Right lung (tissue), 10 donors: ENCODE data around the gene EIF1AY. TPM values are rescaled to one million over a fixed set of nuclear protein-coding genes. Genes with fewer than 3 reads are reported as not detected.
"Not testable (repeated sequence)": the region's sequence is repeated elsewhere in the genome, so short reads cannot be mapped to it uniquely, and the experiment has no call there.

Source experiments
- DNase-seq, 2 donors: peaks; one replicate each; pipeline ENCODE4 v3.0.0-alpha.2; 2013
- long read RNA-seq, 8 donors: transcript quantifications; one replicate each; lab custom pipeline, GENCODE V29; 2026
- polyA plus RNA-seq, 5 donors: library from polyadenylated mRNA; unstranded; fragments of 120-200 nt; gene quantifications; one replicate each; pipeline versions ENCODE4 v1.2.1 to v1.2.3, GENCODE V29; 2013; ENCODE audit warnings: inconsistent platforms in 1 of 5, low replicate concordance in 1 of 5; ENCODE audit not compliant: insufficient read length in 5 of 5, insufficient read depth in 1 of 5

Gene EIF1AY
- polyA plus RNA-seq = 10 to 100 TPM in 2 of 5 donors, 1 to 10 TPM in 1, under 1 TPM in 2; 0.13 to 61.8 (median 3.9) TPM
- long read RNA-seq, donor 1, transcript EIF1AY-201 (7 exons, 1,390 nt) = major isoform, 30 of 36 reads
- long read RNA-seq, donor 1, partial matches to known transcripts = 0 of 36 reads
- long read RNA-seq, donor 1, other reads (novel, unspliced or antisense) = 0 of 36 reads
- long read RNA-seq, donor 2, transcript EIF1AY-201 (7 exons, 1,390 nt) = major isoform, 12 of 12 reads
- long read RNA-seq, donor 2, partial matches to known transcripts = 0 of 12 reads
- long read RNA-seq, donor 2, other reads (novel, unspliced or antisense) = 0 of 12 reads
- long read RNA-seq, donor 3 = 0 reads
- long read RNA-seq, donor 4 = 0 reads
- long read RNA-seq, donor 5, transcript EIF1AY-201 (7 exons, 1,390 nt) = major isoform, 28 of 32 reads
- long read RNA-seq, donor 5, partial matches to known transcripts = 0 of 32 reads
- long read RNA-seq, donor 5, other reads (novel, unspliced or antisense) = 0 of 32 reads
- long read RNA-seq, donor 6 = 0 reads
- long read RNA-seq, donor 7 = 0 reads
- long read RNA-seq, donor 8 = 0 reads

- DNase-seq = no peak
These were observed at the start of gene EIF1AY for GRCh38 chrY:20575531-20576121. Gene EIF1AY (plus strand): TSS chrY:20575776. CDS start chrY:20575872, 96 bp downstream.

DNA sequence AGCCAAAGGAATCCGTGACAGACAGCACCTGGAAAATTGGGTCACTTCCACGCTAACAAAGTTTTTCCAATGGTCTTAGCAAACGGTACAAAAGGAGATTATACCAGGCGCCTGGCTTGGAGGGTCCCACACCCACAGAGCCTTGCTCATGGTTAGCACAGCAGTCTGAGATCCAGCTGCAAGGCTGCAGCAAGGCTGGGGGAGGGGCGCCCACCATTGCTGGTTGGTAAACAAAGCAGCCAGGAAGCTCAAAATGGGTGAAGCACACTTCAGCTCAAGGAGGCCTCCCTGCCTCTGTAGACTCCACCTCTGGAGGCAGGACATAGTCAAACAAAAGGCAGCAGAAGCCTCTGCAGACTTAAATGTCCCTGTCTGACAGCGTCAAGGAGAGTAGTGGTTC is 47.1 kb upstream of the EIF1AY start:
- DNase-seq = no peak

DNA sequence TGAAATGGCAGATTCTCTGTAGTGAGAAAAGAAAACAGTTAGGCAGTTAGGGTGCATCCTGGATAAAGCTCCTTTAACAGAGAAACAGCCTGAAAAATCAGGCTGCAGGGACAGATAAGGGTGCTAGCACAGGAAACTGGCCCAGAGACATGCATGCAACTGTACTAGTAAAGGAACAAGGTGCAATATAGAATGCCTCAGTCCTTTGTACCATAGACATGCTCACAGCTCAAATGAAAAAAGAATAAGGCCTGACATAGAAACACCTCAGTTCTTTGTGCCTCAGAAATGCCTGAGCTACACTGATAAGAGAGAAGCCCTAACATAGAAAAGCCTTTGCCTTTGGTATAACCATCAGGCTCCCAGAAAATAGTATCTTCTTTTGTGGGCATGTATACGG is 37.4 kb upstream of the EIF1AY start:
- DNase-seq = no peak

GRCh38 chrY:20538933-20539332 is 36.6 kb upstream of the EIF1AY start:
- no peak for DNase-seq

DNA sequence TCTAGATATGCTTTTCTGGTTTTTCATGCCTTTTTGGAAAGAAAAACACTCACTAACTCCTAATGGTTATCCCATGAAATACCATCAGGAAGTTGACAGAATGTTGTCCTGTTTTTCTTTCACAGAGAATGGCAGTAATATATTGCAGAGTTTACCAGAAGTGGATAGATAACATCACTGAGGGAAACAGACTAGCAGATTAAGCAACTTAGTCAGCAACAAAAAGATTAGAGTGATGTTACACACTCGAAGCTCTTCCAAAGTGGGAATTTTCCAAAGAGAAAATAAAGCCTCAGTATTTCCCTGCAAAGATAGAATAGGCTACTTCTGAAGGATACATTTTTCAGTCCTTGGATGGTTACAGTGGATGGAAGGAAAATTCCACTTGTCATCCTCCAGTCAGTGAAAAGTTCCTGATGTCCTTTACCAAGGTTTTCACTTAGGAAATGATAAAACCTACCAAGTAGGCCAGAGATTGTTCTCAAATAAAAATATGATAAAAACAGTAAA is 31.1 kb upstream of the EIF1AY start:
- DNase-seq = no peak

GRCh38 chrY:20546071-20546470 is 29.5 kb upstream of the EIF1AY start:
- DNase-seq = no peak

GRCh38 chrY:20549289-20549688 is 26.3 kb upstream of the EIF1AY start:
- DNase-seq = no peak

DNA sequence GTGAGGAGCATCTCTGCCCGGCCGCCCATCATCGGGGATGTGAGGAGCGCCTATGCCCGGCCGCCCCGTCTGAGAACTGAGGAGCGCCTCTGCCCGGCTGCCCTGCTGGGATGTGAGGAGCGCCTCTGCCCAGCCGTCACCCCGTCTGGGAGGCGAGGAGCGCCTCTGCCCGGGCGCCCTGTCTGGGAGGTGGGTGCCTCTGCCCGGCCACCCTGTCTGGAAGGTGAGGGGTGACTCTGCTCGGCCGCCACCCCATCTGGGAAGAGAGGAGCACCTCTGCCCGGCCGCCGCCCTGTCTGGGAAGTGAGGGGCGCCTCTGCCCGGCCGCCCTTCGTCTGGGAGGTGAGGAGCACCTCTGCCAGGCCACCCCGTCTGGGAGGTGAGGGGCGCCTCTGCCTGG is 23.7 kb upstream of the EIF1AY start:
- DNase-seq = no peak

DNA sequence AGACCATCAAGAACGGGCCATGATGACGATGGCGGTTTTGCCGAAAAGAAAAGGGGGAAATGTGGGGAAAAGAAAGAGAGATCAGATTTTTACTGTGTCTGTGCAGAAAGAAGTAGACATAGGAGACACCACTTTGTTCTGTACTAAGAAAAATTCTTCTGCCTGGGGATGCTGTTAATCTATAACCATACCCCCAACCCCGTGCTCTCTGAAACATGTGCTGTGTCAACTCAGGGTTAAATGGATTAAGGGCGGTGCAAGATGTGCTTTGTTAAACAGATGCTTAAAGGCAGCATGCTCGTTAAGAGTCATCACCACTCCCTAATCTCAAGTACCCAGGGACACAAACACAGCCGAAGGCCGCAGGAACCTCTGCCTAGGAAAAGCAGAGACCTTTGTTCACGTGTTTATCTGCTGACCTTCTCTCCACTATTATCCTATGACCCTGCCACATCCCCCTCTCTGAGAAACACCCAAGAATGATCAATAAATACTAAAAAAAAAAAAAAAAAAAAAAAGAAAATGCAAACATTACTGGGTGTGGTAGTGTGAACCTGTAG is 22.7 kb upstream of the EIF1AY start:
- DNase-seq = not testable (repeated sequence)

DNA sequence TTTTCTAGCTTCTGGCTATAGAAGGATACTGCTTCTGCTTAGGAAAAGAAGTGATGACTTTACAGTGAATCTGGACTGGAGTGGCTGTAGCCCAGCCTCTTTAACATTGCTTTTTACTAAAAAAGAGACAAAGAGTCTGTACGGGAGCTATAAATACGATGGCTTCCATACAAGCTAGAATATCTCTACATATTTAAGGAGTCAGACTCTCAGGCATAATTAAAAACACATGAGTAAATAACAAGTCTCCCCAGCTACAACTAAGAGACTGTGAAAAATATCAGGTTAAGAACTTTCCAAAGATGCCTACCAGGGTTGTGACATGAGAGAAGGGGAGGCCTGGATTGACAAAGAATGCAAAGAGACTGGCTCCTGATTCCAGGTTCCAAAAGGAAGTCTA is 19.8 kb upstream of the EIF1AY start:
- no peak for DNase-seq

DNA sequence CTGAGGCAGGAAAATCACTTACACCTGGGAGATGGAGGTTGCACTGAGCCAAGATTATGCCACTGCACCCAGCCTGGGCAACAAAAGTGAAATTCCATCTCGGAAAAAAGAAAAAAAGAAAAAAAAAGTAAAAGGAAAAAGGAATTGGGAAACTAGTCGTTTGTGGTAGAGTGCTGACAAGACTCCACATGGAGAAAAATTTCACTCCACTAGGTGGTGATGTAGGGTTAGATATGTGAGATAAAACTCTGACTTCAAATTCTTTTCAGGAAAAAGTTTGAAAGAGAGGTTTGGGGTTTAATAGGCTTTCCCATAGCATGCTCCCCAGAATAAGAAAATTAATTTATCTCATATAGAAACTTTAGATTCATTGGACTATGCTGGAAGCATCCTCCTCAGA is 16.9 kb upstream of the EIF1AY start:
- no peak for DNase-seq

DNA sequence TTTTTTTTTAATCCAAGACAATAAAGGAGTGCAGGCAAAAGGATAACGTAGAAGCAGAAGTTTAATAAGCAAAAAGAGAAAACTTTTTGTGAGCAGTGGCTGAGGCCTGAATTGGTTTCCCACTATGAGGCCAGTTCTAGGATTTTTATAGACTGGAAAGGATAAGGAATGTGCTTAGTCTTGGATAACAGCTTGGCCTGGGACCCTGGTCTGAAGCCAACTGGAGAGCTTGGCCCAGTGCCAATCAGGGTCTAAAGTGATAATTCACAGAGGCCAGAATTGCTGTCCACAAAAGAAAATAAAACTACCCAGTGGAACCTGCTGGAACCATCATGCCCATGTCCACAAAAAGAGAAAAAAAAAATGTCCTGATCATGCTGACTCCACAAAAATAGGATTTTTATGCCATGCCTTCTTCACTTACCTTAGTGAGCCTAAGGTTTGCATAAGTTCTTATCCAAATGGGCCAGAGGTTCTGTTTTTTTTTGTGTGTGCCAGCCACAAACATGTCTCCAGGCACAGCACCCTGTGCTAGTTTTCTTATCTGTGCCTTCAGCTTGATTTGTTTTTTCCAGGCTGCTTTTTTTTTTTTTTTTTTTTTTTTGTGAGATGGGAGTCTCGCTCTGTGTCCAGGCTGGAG is 15.6 kb upstream of the EIF1AY start:
- DNase-seq = no peak

DNA sequence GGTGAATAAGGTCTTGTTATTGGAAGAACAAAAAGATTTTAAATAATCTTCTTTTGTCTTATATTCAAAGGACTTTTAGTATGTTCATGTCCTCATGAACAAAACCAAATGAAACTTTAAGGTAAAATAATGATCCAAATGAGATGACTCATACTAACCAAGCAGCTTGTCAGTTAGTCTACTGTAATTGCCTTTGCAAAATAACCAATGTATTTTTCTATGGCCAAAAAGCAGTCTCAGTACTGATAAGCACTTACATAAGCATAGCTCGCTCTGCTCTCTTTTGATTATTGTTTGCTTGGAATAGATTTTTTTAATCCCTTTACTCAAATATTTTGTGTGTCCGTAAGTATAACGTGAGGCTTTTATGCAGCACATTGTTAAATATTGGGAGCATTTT is 4.3 kb upstream of the EIF1AY start:
- DNase-seq = no peak

- no peak for DNase-seq
These were observed 930 bp downstream of the EIF1AY start for GRCh38 chrY:20576506-20576905.

GRCh38 chrY:20578206-20578605 is 2.6 kb downstream of the EIF1AY start:
- DNase-seq = no peak

DNA sequence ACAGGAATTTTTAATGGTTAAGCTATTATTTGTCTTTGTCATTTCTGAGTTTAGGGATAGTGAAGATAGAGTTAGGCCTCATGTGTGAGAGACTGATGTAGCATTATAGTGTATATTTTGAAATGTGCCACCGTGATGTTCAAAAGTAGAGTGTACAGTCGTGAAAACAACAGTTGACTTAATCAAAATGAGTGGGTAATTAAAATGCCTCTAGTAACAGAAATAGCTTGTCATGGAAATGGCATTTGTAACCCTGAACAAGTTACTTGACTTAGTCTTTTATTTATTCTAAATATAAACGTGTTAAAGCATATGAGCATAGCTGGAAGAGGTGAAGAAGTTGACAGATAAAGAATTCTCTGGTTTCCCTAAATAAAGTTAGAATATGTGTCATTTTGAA is 6.1 kb downstream of the EIF1AY start:
- no peak for DNase-seq

GRCh38 chrY:20586161-20586560 is 10.6 kb downstream of the EIF1AY start:
- DNase-seq = no peak

Other genes starting within 250 kb of the EIF1AY start
- under 1 TPM in 1 of 5 donors, not detected in 4; 0.26 TPM for gene RPS4Y2, start 180.3 kb downstream of the EIF1AY start, polyA plus RNA-seq